HEK293 (cell line): ENCODE results near the gene COL9A2.

Experiments used
- CTCF ChIA-PET: fragments of 350-600 bp; formaldehyde crosslinking; extraction: SDS; loops from one replicate; lab custom pipeline; 2021; ENCODE audit warnings: antibody characterized with exemption; lab: Yijun Ruan, JAX
- POLR2A ChIA-PET: fragments of 300-600 bp; formaldehyde crosslinking; extraction: SDS; loops from one replicate; lab custom pipeline; 2020; ENCODE audit warnings: antibody characterized with exemption, inconsistent platforms; lab: Yijun Ruan, JAX
- H3K27ac ChIP-seq: fragments of 200-500 bp; sonication (Bioruptor generic); 2 replicates; pipeline ENCODE4 v1.5.1; 2014; ENCODE audit warnings: low read depth, low read length, control low read depth, inconsistent platforms; ENCODE audit errors: extremely low read depth
- H3K36me3 ChIP-seq, 2 experiments: fragments of 200-500 bp in 1 of 2; sonication (Bioruptor generic) in 1 of 2; 1 replicate in 1 of 2; 2 replicates in 1 of 2; pipeline ENCODE4 v1.5.1; 2014 to 2017; ENCODE audit warnings: inconsistent platforms in 2 of 2, low read length in 2 of 2; ENCODE audit not compliant: control insufficient read depth in 2 of 2, insufficient read depth in 1 of 2
- H3K4me1 ChIP-seq: fragments of 200-500 bp; sonication (Bioruptor generic); 2 replicates; pipeline ENCODE4 v1.5.1; 2014; ENCODE audit warnings: mild to moderate bottlenecking, low read length, inconsistent platforms; ENCODE audit not compliant: control insufficient read depth, insufficient read depth
- H3K4me3 ChIP-seq: 2 replicates; pipeline ENCODE4 v1.5.1; 2011; ENCODE audit warnings: low read depth, mild to moderate bottlenecking, control low read depth, low read length, moderate library complexity
- H3K9me3 ChIP-seq: fragments of 200-500 bp; sonication (Bioruptor generic); 2 replicates; pipeline ENCODE4 v1.5.1; 2014; ENCODE audit warnings: low read depth, low read length, inconsistent platforms; ENCODE audit not compliant: control insufficient read depth, insufficient read depth
- BCL11A ChIP-seq: fragments of 450-650 bp; formaldehyde crosslinking; IDR thresholded peaks from 2 replicates; pipeline ENCODE4 v1.5.1; 2016; ENCODE audit warnings: low read depth, missing biosample characterization, missing genetic modification characterization
- KLF17 ChIP-seq: fragments of 450-650 bp; formaldehyde crosslinking; IDR thresholded peaks from 2 replicates; pipeline ENCODE4 v1.5.1; 2016; ENCODE audit warnings: missing biosample characterization, missing genetic modification characterization
- KLF7 ChIP-seq: fragments of 450-650 bp; formaldehyde crosslinking; IDR thresholded peaks from 2 replicates; pipeline ENCODE4 v1.5.1; 2016; ENCODE audit warnings: missing biosample characterization, missing genetic modification characterization, borderline replicate concordance
- REST ChIP-seq: fragments of 450-650 bp; formaldehyde crosslinking; IDR thresholded peaks from 2 replicates; pipeline ENCODE4 v1.5.1; 2016; ENCODE audit warnings: missing biosample characterization, missing genetic modification characterization
- SETDB1 ChIP-seq: IDR thresholded peaks from one replicate; pipeline ENCODE4 v1.6.1; 2017; ENCODE audit warnings: mild to moderate bottlenecking, low read length, moderate library complexity, mixed read lengths; ENCODE audit not compliant: insufficient read length
- SP7 ChIP-seq: fragments of 450-650 bp; formaldehyde crosslinking; IDR thresholded peaks from 2 replicates; pipeline ENCODE4 v1.5.1; 2016; ENCODE audit warnings: missing biosample characterization, missing genetic modification characterization
- YY1 ChIP-seq: fragments of 450-650 bp; formaldehyde crosslinking; IDR thresholded peaks from 2 replicates; pipeline ENCODE4 v1.5.1; 2018; ENCODE audit warnings: missing biosample characterization, missing genetic modification characterization
- ZNF10 ChIP-seq: fragments of 450-650 bp; formaldehyde crosslinking; IDR thresholded peaks from 2 replicates; pipeline ENCODE4 v1.5.1; 2017; ENCODE audit warnings: missing biosample characterization, missing genetic modification characterization
- ZNF138 ChIP-seq: fragments of 450-650 bp; formaldehyde crosslinking; IDR thresholded peaks from 2 replicates; pipeline ENCODE4 v1.5.1; 2016; ENCODE audit warnings: missing biosample characterization, missing genetic modification characterization, borderline replicate concordance
- ZNF335 ChIP-seq: fragments of 450-650 bp; formaldehyde crosslinking; conservative IDR thresholded peaks from 2 replicates; pipeline ENCODE4 v1.5.1; 2016; ENCODE audit warnings: missing biosample characterization, missing genetic modification characterization
- ZNF529 ChIP-seq: fragments of 450-650 bp; formaldehyde crosslinking; IDR thresholded peaks from 2 replicates; pipeline ENCODE4 v1.5.1; 2017; ENCODE audit warnings: missing genetic modification characterization, missing biosample characterization; ENCODE audit not compliant: insufficient replicate concordance
- ZNF549 ChIP-seq: fragments of 450-650 bp; IDR thresholded peaks from 2 replicates; pipeline ENCODE4 v1.5.1; 2018; ENCODE audit warnings: missing biosample characterization, missing genetic modification characterization, mild to moderate bottlenecking, inconsistent platforms, moderate library complexity
- ZNF585B ChIP-seq: fragments of 450-650 bp; formaldehyde crosslinking; IDR thresholded peaks from 2 replicates; pipeline ENCODE4 v1.5.1; 2016; ENCODE audit warnings: missing biosample characterization, missing genetic modification characterization
- ZNF660 ChIP-seq: fragments of 450-650 bp; IDR thresholded peaks from 2 replicates; pipeline ENCODE4 v1.5.1; 2018; ENCODE audit warnings: missing biosample characterization, mild to moderate bottlenecking, missing genetic modification characterization
- ZNF701 ChIP-seq: fragments of 450-650 bp; formaldehyde crosslinking; IDR thresholded peaks from 2 replicates; pipeline ENCODE4 v1.5.1; 2016; ENCODE audit warnings: missing biosample characterization, missing genetic modification characterization
- ZNF830 ChIP-seq: fragments of 450-650 bp; IDR thresholded peaks from 2 replicates; pipeline ENCODE4 v1.5.0; 2018; ENCODE audit warnings: missing biosample characterization, missing genetic modification characterization, low read depth, mild to moderate bottlenecking, moderate library complexity
- TF ChIP-seq, protein P1 (sequence below): fragments of 450-650 bp; formaldehyde crosslinking; IDR thresholded peaks from 2 replicates; pipeline ENCODE4 v1.5.1; 2016; ENCODE audit warnings: missing biosample characterization, missing genetic modification characterization

The COL9A2 gene

GRCh38 chr1:40341491-40342380 lies 24.6 kb upstream of the COL9A2 start:
- H3K36me3 ChIP-seq, result no peaks in the 10 kb centered on the region
- H3K9me3 ChIP-seq, result no peaks in the 10 kb centered on the region
- CTCF ChIA-PET, result interaction anchor here (0.6 to 3.1 kb wide), 10 partner anchors 25 to 263 kb away, joined by 3 to 20 read pairs (median 4); partner anchors contain the start of gene COL9A2
- no peak overlapping the region for H3K27ac ChIP-seq
- H3K4me1 ChIP-seq, result no peaks in the 10 kb centered on the region
- POLR2A ChIA-PET, result interaction anchor here (0.6 to 0.8 kb wide), 3 partner anchors 11 to 380 kb away, joined by 3 to 5 read pairs (median 3); partner anchors contain the start of gene SMAP2
- no peak overlapping the region for H3K4me3 ChIP-seq
- TF ChIP-seq, protein P1, sequence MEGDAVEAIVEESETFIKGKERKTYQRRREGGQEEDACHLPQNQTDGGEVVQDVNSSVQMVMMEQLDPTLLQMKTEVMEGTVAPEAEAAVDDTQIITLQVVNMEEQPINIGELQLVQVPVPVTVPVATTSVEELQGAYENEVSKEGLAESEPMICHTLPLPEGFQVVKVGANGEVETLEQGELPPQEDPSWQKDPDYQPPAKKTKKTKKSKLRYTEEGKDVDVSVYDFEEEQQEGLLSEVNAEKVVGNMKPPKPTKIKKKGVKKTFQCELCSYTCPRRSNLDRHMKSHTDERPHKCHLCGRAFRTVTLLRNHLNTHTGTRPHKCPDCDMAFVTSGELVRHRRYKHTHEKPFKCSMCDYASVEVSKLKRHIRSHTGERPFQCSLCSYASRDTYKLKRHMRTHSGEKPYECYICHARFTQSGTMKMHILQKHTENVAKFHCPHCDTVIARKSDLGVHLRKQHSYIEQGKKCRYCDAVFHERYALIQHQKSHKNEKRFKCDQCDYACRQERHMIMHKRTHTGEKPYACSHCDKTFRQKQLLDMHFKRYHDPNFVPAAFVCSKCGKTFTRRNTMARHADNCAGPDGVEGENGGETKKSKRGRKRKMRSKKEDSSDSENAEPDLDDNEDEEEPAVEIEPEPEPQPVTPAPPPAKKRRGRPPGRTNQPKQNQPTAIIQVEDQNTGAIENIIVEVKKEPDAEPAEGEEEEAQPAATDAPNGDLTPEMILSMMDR (tag by site-specific recombination), result no peak
- TF ChIP-seq SETDB1, result peak; percentile 74

DNA sequence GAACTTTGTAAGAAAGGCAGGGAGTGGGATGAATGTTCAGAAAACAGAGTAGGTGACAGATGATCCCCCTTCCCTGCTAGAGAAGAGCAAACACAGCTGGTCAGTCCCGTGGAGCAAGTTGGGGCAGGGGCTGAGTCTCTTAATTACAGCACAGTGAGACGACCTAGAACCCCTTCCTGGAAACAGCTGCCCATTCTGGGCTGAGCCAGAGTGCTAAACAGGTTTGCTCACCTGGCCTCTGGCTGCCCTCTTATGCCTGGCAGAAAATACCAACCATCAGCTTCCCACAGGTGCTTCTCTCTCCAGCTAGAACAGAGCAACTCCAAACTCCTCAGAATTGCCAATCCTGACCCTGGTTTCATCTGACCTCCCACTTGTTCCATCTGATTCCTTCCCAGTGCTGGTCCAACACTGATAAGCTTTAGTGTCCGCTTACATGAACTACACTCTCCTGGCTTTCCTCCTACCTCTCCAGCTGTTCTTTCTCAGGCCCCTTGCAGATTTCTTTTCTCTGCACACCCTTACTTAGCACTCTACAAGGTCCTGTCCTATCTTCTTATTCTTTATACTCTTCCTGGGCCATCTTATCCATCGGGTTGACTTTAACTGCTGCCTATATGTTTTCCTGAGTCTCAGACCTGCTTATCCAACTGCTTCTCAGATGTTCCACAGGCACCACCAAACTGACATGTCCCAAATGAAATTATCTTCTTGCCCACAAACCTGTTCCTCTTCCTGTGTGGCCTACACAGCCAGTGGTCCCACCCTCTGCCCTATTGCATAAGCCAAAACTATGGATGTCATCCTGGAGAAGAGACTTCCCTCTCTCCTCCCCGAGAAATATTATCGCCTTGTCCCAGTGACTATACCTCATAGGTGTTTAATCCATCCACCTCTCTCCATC lies 22.6 kb upstream of the COL9A2 start:
- TF ChIP-seq KLF17 (tag by site-specific recombination), result no peak
- no peak for TF ChIP-seq KLF7
- no peak for TF ChIP-seq BCL11A (tag by site-specific recombination)
- no peak for TF ChIP-seq ZNF830 (tag by site-specific recombination)
- H3K9me3 ChIP-seq, result no peaks in the 10 kb centered on the region
- H3K4me1 ChIP-seq, result no peaks in the 10 kb centered on the region
- ChIA-PET POLR2A (interaction anchor here (1.5 kb wide), 1 partner anchor 187 kb away, joined by 4 read pairs; no protein-coding TSS in a partner anchor), CTCF (interaction anchor here (0.5 to 7.1 kb wide), 46 partner anchors 9 to 613 kb away, joined by 3 to 132 read pairs (median 5); no protein-coding TSS in a partner anchor)
- no peak overlapping the region for H3K4me3 ChIP-seq
- H3K27ac ChIP-seq, result no peak overlapping the region
- H3K36me3 ChIP-seq, result no peaks in the 10 kb centered on the region

DNA sequence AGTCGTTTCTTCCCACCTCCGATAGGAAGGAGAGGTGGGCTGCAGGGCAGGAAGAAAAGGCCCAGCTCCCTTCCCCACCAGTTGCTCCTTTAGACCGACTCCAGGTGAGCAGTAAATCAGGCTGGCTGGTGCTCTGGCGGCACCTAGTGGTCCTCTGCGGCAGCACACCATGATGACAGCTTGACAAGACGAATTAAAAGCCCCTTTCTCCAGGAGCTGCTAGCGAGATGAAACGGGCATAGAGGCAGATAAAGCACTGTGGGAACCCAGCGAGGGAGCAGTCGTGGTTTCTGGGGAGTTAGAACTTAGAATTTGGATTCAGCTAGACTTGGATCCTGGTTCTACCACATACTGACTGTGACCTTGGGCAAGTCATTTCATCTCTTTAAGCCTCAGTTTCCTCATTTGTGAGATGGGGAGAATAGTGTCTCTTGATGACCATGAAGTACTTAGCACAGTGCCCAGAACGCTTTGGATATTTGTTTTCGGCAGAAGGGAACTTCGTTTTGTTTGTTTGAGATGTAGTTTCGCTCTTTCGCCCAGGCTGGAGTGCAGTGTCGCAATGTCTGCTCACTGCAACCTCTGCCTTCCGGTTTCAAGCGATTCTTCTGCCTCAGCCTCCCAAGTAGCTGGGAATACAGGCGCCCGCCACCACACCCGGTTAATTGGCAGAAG lies 21.8 kb upstream of the COL9A2 start:
- POLR2A ChIA-PET, result interaction anchor here (0.5 to 1.8 kb wide), 3 partner anchors 14 to 194 kb away, joined by 4 read pairs; no protein-coding TSS in a partner anchor
- Histone ChIP-seq H3K4me3 (no peak overlapping the region), H3K27ac (no peak overlapping the region), H3K9me3 (no peaks in the 10 kb centered on the region), H3K4me1 (no peaks in the 10 kb centered on the region), H3K36me3 (no peaks in the 10 kb centered on the region)
- CTCF ChIA-PET, result interaction anchor here (0.5 to 7.1 kb wide), 70 partner anchors 9 to 921 kb away, joined by 3 to 132 read pairs (median 4); no protein-coding TSS in a partner anchor
- TF ChIP-seq ZNF138 (no peak), ZNF660 (tag by site-specific recombination) (peak; percentile 62; the same call in 1 of the 2 replicates), YY1 (tag by site-specific recombination) (no peak), ZNF585B (tag by site-specific recombination) (no peak), ZNF549 (tag by site-specific recombination) (no peak), ZNF10 (tag by site-specific recombination) (no peak), ZNF529 (no peak), REST (no peak), ZNF701 (tag by site-specific recombination) (peak; percentile 60; the same call in 1 of the 2 replicates), SP7 (peak; percentile 18; the same call in 1 of the 2 replicates), ZNF335 (tag by site-specific recombination) (no peak)
